Astrocyte (in vitro differentiated cells and primary cell): ENCODE results near the gene CSRNP3.
"Not testable (repeated sequence)": the region's sequence is repeated elsewhere in the genome, so short reads cannot be mapped to it uniquely, and the experiment has no call there.

Experiments used
- CTCF ChIP-seq: IDR thresholded peaks from 2 replicates; pipeline ENCODE4 v1.5.1; 2011; ENCODE audit warnings: low read depth, mild to moderate bottlenecking, inconsistent platforms, low read length, moderate library complexity; ENCODE audit not compliant: insufficient read depth
- EZH2 ChIP-seq: IDR thresholded peaks from 2 replicates; pipeline ENCODE4 v1.6.1; 2012; ENCODE audit warnings: mild to moderate bottlenecking, low read length, inconsistent platforms; ENCODE audit not compliant: insufficient read depth

- not testable (repeated sequence) for TF ChIP-seq CTCF, EZH2
Observed at GRCh38 chr2:165666073-165666472, 196.6 kb downstream of the CSRNP3 start.
